GM19438 (cell line): Measurements from ENCODE around the gene C1orf87.

Source experiments
- ATAC-seq: cut with Tn5 transposase; IDR thresholded peaks from one replicate; pipeline ENCODE4 v1.9.1; 2021; ENCODE audit warnings: low read depth; ENCODE audit not compliant: unreplicated experiment

C1orf87 gene

DNA sequence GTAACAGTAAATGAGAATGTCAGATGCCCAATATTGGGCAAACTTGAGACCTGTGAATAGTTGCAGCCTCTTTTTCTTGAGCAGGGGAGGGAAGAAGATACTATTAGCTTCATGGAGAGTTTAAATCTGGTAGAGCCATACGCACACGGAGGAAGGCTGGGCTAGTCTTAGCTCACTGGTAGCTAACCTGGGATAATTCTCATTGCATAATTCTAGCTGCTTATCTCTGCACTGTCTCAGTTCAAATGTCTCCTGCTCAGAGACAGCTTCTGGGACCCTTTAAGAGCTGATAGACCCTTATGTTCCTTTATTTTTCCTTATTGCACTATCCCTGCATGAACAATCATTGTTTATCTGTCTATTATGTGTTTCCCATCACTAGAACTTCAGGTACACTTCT is 8.4 kb downstream of the C1orf87 start:
- ATAC-seq = no peak

DNA sequence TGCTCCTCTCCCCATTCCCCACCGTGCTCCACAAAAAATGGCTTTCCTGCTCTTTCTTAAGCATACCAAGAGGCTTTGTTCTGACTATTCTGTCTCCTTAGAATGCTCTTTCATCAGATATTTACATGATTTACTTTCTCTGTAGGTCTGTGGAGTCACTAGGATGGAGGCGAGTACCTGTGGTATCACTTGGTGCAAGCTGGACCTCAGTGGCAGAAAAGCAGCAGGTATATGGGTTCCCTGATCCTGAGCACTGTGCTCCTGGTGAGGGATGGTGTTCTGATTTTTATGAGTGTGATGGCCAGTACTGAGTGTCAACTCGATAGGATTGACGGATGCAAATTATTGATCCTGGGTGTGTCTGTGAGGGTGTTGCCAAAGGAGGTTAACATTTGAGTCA is 10.0 kb downstream of the C1orf87 start:
- no peak for ATAC-seq

DNA sequence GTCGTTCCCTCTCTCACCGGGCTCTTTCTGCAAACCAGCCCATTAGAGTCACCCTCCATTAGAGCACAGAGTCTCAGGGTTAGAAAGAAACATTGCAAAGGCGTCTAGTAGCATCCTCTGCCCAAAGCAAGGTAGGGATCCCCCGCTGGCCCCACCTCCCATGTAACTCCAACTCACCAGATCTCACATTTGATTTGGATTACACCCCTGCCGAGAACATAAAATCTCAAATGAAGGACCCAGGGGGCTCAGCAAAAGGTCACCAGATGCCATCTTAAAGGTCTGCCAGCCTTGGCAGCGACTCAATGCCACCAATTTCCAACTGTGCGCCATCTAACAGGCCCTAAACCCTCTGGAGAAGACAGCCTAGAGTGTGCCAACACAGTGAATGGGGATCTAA is 14.1 kb downstream of the C1orf87 start:
- no peak for ATAC-seq

DNA sequence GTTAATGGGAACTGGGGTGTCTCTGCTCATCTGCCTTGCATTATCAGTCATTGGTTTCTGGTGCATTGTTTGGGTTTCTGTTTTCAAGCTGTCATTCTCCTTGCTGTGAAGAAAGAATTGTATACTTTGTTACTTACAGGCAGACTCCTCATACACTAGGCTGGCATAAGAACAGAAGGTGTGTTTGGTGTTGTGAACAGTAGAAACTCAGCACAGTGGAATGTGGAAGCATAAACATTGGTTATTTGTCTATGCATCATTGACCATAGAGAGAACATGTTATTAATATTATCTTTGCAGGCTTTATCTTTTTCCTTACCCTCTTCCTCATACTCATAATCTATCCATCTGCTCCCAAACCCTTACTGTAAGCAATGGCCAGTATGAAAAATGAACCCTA is 18.2 kb downstream of the C1orf87 start:
- no peak for ATAC-seq

DNA sequence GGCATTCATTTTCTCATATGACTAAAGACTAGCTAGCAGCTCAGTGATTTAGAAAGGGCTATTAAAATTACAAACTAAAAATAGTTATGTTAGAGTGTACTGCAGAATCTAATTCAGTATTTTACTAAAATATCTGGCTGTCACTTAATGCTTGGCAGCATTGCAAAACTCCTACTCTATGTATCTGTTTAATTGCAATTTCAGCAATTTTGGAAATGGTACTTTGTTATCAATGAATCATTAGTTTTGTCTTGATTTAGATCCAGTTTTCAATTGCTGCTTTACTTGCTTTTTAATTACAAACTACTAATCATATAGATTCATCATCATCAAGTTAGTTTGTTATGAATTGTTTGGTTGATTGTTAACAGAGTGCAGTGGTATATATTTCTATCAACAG is 19.2 kb downstream of the C1orf87 start:
- no peak for ATAC-seq

DNA sequence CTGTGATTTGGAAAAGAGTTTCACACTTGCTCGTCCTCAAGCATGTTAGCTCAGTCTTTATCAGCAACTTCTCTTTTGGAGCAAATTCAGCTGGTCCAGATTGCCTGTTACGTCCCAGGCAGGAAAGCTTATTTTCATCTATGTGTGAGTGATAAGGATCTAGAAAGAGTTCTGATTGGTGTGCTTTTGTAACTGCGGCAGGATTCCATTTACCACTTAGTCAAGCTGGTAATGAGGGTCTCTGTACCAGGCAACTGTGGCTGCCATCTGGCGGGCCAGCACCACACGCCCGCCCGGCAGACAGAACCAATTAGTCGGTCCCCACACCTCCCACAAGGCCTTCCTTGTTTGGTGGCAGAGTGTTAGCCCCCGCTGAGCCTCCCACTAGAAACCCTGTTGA is 21.0 kb downstream of the C1orf87 start:
- ATAC-seq = no peak

DNA sequence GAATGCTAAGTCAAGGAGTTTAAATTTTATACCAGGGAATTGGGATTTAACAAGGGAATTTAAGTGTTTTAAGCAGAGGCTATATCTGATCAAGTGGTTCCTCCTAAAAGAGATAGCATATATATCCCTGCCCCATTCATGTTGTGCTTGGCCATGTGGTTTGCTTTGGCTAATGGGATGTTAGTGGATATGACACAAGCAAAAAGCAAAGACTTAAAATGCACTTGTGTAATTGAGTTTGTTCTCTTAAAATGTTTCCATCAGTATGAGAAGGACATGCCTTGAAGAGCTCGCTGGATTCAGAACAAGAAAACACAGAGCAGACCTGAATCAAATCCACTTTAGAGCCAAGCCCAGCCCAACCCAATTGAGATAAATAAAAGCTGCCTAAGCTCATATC is 22.4 kb downstream of the C1orf87 start:
- no peak for ATAC-seq

DNA sequence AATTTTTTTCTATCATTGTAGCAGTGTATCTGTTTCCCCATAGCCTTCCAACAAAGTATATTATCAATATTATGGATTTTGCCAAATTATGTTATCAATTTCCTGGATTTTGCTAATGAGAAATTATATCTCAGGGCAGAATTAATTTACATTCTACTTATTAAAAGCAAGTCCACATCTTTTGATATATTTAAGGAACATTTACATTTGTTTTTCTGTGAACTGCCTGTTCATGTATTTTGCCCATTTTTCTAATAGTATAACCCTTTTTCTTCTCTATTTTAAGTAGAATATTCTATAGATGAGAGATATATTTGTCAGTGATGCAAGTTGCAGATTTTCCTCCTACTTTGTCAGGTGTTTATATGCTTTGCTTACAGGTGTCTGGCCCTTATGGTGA is 24.4 kb downstream of the C1orf87 start:
- no peak for ATAC-seq

DNA sequence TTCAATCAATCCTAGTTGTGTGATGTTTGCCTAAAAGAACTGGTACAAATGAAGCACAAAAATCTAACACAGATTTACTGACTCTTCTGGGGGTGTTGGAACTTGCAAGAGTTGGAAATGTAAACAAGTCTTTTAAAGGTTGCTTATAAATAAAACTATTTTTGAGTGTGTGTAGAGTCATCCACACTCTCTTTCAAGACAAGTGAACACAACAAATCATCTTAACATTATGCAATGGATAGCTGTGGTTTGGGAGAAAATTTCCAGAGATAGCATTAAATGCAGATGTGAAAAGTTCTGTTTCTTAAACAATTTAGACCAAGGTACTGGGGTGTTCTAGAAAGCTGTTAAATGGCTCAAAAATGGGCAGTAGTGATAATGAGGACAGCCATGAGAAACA is 28.7 kb downstream of the C1orf87 start:
- ATAC-seq = no peak

DNA sequence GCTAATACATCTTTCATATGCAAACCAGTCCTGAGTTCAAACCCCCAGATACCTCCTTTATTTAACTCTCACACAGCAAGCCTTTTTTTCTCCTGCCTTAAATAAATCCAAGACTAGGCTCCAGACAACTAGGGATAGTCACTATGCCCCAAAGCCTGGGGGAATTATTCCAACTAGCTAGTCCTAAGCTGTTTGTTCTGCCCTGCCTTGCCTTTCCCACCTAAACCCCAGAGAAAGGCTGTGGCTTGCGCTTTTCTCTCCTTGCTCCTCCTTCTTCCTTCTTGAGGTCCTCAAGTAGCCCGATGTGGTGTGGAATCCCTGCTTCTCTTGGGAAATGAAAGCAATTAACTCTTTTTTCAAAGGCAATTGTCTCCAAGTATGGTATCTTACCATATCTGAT is 31.8 kb downstream of the C1orf87 start:
- ATAC-seq = no peak

DNA sequence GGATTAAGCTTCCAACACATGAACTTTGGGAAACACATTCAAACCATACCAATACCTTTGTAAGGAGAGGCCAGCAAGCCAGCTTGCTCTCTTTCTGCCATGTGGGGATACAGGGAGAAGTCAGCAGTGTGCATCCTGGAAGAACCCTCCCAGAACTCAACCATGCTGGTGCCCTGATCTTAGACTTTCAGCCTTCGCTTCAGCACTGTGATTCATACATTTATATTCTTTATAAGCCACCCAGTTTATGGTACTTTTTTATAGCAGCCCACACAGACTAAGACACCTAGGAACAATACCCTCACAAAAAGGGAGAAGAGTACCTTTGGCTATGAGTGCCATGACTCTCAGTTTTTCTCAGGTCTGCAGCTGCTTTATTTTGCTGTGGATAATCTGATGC is 35.9 kb downstream of the C1orf87 start:
- ATAC-seq = no peak

DNA sequence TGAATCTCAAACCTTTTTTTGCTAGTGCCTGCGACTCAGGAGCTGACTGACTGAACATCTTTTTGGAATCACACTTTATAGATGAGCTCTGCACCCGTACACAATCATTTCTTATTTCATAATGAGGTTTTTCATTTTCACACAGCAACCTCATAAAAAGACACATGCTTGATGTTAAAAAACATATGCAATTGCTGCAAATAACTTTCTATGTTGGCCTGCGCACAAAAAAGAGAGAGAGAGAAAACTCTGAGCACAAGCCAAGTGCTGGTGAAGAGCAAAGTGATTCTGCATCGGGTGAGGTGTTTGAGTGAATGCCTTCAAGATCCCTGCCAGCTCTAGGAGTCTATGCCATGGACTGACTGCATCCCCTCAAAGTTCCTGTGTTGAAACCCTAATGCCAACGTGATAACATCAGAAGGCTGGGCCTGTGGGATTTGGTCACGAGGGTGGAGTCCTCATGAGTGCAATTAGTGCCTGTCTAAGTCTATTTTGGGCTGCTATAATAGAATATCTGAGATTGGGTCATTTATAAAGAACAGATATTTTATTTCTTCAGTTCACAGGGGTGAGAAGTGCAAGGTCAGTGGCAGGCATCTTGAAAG is 36.6 kb downstream of the C1orf87 start:
- no peak for ATAC-seq

DNA sequence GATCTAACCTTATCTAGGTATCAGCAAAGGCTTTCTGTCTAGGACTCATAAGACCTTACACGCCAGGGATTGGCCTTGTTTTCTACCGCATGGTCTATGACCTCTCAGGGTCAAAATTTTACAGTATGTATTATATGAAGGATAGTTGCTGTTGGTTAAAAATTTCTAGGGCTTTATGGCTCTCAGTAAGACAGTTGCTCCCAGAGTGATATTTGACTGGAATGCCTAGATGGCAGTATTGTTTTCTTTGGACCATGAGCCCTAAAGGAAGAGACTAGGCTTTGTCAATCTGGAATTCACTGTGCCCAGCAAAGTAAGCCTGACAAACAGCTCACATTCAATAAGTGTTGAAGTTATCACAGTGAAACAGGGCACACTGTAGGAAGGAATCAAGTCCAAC is 37.6 kb downstream of the C1orf87 start:
- ATAC-seq = no peak

DNA sequence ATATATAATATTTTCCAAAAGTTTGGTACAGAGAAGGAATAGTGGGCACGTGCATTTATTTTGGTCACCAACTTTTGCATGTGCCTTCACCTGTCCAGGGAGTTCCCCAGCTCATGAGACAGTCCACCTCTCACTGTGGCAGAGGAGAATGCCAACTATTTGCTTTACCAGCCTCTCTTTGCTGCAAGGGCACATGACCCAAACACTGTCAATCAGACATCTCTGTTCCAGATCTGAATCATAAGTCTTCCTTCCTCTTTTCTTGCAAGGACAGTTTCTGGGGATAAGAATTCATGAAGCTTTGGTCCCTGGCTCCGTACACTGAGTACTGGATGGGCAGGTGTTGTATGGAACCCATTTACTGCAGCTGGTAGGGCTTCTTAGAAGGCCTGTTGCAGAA is 38.6 kb downstream of the C1orf87 start:
- no peak for ATAC-seq

DNA sequence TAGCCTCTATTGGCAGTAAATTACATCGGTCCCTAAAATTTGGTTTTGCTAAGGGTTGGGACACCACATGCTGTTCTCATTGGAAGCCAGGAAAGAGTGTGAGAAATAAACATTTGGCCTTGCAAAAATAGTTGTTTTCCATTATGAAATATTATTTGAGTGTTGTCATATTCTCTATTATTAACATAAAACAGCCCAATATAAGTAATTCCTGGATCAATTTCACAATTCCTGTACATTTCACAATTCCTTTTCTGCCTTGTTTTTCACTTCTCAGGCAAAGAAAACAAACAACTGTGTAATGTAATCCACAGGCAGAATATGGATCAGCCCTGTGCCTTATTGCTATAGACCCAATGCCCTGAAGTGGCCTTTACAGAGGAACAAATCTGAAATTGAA is 40.5 kb downstream of the C1orf87 start:
- no peak for ATAC-seq

DNA sequence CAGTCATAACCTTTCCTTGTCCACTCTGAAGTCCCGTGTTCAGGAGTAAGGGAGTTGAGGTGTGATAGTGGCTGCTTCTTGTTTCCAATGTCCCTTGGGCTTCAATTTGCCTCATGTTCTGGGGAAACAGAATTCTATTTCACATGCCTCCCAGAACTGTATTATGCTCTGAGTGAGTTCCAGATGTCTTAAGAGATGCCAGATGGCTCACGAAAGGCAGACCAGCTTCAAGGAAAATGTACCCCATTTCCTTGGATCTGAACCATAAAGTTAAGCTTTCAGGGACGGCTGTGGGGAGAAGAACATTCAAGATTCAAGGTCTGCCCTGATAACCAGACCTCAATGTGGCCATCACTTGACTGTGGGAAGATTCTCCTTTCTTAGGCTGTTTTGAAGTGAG is 42.4 kb downstream of the C1orf87 start:
- no peak for ATAC-seq

DNA sequence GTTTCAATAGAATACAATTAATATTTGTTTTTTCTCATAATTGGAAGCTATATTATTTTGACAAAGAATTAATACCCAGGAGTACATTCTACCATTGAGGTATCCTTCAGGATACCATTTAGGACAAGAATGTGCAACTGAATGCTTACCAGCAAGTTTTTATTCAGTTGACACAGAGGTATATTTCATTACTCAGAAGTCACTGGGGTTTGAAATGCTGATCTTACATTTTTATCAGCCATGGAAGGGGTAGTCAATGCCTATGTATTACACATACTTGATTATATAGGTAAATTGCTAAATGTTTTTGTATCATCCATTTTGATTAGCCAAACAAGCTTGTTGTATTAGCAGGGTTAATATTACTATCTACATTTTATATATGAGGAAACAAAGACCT is 48.0 kb downstream of the C1orf87 start:
- no peak for ATAC-seq

DNA sequence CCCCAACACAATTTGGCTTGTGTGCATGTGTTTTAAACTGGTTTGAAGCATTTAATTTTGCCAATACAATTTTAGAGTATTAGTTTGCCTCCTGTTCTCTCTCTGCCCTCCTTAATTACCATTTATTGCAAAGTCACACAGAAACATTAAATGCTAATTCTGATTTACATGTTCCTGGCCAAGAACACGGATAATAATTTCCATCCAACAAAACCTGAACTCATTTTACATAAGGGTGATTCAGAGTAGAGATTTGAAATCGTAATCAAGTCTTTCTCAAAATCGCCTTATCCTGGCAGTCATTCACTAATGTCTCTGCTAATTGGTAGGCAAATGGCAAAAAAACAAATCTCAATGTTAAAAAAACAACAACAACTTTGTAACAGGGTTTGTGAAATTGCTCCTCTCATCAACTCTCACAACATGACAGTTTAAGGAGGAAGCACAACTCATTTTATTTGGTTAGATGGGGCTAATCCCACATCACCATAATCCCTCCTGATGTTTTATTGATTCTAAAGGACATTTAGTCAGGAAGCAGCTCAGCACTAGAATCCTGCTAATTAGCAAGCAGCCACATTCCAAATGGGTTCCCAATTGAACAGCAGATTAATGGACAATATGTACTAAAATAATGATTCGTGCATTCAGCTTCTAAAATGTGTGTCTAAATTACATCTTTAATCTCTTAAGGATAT is 55.9 kb downstream of the C1orf87 start:
- ATAC-seq = no peak

DNA sequence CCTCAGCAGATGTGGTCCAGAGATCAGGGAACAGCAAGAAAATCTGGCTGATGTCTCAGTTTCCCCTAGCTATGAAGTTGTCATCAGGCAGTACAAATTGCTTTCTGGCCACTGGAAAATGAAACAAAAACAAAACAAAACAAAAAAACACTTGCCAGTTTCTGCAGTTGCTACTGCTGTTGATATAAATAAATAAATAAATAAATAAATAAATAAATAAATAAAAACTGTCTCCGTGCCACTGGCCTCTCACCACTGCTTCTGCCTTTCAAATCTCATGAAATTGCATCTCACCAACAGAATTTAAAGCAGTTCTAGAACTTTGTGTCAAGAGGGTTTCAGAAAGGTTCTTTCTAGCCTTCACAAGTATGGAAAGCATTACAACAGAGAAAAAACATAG is 62.9 kb downstream of the C1orf87 start:
- no peak for ATAC-seq

DNA sequence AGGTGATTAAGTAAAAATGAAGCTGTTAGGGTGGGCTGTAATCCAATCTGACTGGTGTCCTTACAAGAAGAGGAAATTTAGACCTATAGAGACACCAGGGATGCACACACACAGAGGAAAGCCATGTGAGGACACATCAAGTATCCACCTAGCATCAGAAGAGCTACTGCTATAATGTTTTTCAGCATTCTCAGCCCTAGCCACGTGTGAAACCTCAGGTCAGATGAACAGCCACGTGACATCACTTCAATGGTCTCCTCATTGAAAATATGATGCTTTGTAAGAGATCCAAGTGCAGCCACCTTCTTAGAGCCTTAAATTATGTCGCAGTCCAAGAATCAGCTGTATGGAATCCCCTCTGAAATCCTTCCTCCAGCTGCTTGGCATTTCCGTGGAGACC is 65.1 kb downstream of the C1orf87 start:
- ATAC-seq = no peak

DNA sequence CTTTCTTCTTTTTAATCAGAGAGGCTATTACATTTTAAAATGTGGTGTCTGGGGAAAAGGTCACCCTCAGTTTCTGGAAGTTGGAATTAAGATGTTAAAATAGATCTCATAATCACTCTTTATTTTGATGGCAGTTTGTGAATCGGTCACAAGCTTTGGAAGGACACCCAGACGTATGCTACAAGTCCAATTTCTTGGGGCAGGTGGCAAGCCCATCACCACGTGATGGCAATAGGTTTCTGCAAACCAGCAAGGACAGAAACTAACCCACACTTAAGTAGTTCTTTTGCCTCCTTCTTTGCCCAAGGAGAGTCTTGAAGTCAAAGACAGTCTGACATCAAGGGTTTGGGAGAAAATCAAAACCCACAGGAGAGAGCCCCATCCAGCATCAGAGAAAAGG is 72.9 kb downstream of the C1orf87 start:
- no peak for ATAC-seq

DNA sequence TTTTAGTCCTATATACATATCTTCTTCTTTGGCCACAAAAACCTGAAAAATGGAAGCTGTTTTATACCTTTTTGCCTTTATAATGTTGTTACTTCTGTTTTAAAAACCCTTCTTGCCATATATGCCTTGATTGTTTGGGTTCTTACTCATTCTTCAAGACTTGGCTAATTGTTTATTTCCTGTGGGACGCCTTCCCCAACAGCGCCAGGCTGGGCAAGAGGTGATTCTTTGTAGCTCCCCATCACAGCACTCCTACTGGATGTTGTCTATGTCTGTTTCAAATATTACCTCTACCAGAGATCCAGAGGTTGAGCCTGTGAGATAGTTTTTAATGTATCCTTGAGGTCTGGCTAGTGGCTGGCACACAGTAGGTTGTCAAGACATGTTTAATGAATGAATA is 73.8 kb downstream of the C1orf87 start:
- ATAC-seq = no peak

DNA sequence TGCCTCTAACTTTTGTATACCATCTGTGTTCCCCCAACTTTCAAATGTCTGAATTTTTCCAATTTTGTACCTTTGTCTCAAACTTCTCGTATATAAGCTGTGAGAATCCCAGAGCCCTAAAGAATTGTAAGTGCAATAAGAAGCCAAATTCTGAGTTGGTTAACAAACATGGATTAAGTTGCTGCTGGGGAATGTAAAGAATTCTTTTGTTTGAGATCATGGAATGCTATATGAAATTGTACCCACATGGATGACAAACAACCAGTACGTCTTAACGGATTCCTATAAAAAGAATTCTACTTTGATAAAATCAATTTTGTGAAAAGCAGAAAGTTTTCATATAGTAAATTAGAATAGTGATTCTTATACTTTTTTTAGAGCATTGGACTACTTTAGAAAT is 74.6 kb downstream of the C1orf87 start:
- ATAC-seq = no peak
